Hepatocyte (in vitro differentiated cells): Measurements from ENCODE around the gene CCL18.

Experiments
- EZH2 ChIP-seq: fragments of 200-600 bp; sonication (generic); IDR thresholded peaks from 2 replicates; pipeline ENCODE4 v1.6.1; 2016; ENCODE audit warnings: antibody characterized with exemption, mild to moderate bottlenecking, borderline replicate concordance
- EZH2phosphoT487 ChIP-seq: fragments of 200-600 bp; sonication (generic); IDR thresholded peaks from one replicate; pipeline ENCODE4 v1.6.1; 2018; ENCODE audit warnings: antibody characterized with exemption, mild to moderate bottlenecking, low read depth, moderate library complexity; ENCODE audit not compliant: unreplicated experiment, severe bottlenecking
- TF ChIP-seq, protein P1 (sequence below): fragments of 200-600 bp; sonication (generic); IDR thresholded peaks from 2 replicates; pipeline ENCODE4 v1.5.1; 2016; ENCODE audit warnings: antibody characterized with exemption, mild to moderate bottlenecking; ENCODE audit not compliant: poor library complexity

DNA sequence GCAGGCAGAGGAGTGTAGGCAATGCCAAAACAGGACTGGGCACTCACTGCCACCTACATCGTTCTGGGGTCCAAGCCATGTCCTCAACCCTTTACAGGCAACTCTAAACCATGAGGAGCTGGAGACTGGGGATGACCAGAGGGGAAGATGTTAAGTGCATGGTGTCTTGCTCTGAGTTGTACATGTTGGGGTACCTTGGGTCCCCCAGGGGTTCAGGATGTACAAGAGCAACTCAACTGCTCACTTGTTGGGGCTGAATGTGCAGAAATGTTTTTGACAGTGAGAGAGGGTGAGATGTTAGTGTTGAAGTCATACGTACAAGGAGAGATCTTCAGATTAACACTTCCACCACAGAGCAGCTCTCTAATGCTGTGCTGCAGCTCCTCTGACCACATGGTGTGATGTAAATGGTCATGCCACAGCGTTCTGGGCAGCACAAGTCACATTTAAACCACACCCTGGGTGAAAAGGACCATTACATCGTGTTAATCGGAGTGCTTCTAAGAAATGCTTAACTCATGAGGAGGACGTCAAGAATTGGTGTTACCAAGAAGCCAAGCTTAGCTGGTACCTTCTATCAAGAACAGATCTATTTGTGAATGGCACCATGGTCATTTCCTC, 2.4 kb downstream of the CCL18 start:
- TF ChIP-seq, protein P1, sequence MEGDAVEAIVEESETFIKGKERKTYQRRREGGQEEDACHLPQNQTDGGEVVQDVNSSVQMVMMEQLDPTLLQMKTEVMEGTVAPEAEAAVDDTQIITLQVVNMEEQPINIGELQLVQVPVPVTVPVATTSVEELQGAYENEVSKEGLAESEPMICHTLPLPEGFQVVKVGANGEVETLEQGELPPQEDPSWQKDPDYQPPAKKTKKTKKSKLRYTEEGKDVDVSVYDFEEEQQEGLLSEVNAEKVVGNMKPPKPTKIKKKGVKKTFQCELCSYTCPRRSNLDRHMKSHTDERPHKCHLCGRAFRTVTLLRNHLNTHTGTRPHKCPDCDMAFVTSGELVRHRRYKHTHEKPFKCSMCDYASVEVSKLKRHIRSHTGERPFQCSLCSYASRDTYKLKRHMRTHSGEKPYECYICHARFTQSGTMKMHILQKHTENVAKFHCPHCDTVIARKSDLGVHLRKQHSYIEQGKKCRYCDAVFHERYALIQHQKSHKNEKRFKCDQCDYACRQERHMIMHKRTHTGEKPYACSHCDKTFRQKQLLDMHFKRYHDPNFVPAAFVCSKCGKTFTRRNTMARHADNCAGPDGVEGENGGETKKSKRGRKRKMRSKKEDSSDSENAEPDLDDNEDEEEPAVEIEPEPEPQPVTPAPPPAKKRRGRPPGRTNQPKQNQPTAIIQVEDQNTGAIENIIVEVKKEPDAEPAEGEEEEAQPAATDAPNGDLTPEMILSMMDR: no peak
- TF ChIP-seq EZH2 (no peak), EZH2phosphoT487 (no peak)
